Measurements from ENCODE around the gene TPCN2. TPM values are rescaled to one million over a fixed set of nuclear protein-coding genes. Genes with fewer than 3 reads are reported as not detected.

Gene TPCN2
- total RNA-seq, 1 donor from 2014 or later, result 9.5 TPM

DNA sequence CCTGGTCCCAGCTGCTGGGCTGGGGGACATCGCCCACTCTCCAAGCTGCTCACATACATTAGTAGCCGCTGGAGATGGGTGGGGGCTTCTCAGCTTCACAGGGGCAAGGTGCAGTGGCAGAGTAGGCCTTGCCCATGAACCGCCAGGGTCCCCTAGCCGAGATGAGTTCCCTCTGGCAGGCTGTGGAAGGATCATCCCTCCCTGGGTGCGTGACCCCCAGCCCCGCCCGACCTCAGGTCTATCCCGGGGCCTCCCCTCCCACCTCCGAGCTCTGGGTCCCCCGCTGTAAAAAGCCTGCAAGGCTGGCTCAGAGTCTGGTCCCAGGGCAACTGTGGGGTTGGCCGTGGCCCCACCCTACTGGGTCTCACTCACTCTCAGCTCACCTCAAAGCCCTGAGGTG lies 15.3 kb upstream of the TPCN2 start:
- Histone ChIP-seq H3K4me3 (ENCODE audit: insufficient read depth, low read depth, low read length) (no peak overlapping the region), H3K79me2 (ENCODE audit: insufficient read depth, low read length) (no peaks in the 10 kb centered on the region), H3K9me3 (ENCODE audit: insufficient read depth, low read depth, low read length) (no peaks in the 10 kb centered on the region), H2AFZ (ENCODE audit: low read depth, low read length) (no peak overlapping the region), H4K20me1 (ENCODE audit: insufficient read depth, low read length) (no peaks in the 10 kb centered on the region), H3K36me3 (ENCODE audit: insufficient read depth, low read length) (no peaks in the 10 kb centered on the region), H3K27me3 (ENCODE audit: insufficient read depth, low read length) (no peaks in the 10 kb centered on the region), H3K27ac (ENCODE audit: low read depth, low read length) (no peak overlapping the region), H3K4me1 (ENCODE audit: insufficient read depth, low read length) (peaks cover 6% of the 10 kb centered on the region), H3K9ac (ENCODE audit: low read length) (no peak overlapping the region), H3K4me2 (ENCODE audit: low read length) (no peak overlapping the region)
- Mint-ChIP-seq H3K4me3 (ENCODE audit: unreplicated experiment) (no peak overlapping the region), H3K36me3 (ENCODE audit: low read depth, unreplicated experiment) (no peaks in the 10 kb centered on the region), H3K4me1 (ENCODE audit: low read depth, unreplicated experiment) (peaks cover 3% of the 10 kb centered on the region), H3K27me3 (ENCODE audit: low read depth, unreplicated experiment) (peaks cover 24% of the 10 kb centered on the region), H3K27ac (ENCODE audit: unreplicated experiment) (no peak overlapping the region), H3K9me3 (ENCODE audit: unreplicated experiment) (no peaks in the 10 kb centered on the region)
- no peak for TF ChIP-seq EZH2 (IDR thresholded peaks at IDR 0.05; ENCODE audit: insufficient read depth, low read length)
- TF ChIP-seq, protein P1, sequence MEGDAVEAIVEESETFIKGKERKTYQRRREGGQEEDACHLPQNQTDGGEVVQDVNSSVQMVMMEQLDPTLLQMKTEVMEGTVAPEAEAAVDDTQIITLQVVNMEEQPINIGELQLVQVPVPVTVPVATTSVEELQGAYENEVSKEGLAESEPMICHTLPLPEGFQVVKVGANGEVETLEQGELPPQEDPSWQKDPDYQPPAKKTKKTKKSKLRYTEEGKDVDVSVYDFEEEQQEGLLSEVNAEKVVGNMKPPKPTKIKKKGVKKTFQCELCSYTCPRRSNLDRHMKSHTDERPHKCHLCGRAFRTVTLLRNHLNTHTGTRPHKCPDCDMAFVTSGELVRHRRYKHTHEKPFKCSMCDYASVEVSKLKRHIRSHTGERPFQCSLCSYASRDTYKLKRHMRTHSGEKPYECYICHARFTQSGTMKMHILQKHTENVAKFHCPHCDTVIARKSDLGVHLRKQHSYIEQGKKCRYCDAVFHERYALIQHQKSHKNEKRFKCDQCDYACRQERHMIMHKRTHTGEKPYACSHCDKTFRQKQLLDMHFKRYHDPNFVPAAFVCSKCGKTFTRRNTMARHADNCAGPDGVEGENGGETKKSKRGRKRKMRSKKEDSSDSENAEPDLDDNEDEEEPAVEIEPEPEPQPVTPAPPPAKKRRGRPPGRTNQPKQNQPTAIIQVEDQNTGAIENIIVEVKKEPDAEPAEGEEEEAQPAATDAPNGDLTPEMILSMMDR (IDR thresholded peaks at IDR 0.05; ENCODE audit: insufficient read depth, low read depth, low read length), result no peak
- FAIRE-seq (no peak), DNase-seq (ENCODE audit: low read depth) (no peak)

- Mint-ChIP-seq H3K27me3 (ENCODE audit: low read depth, unreplicated experiment) (peaks cover 24% of the 10 kb centered on the region), H3K4me1 (ENCODE audit: low read depth, unreplicated experiment) (peaks cover 3% of the 10 kb centered on the region), H3K36me3 (ENCODE audit: low read depth, unreplicated experiment) (no peaks in the 10 kb centered on the region), H3K27ac (ENCODE audit: unreplicated experiment) (no peak overlapping the region), H3K9me3 (ENCODE audit: unreplicated experiment) (no peaks in the 10 kb centered on the region), H3K4me3 (ENCODE audit: unreplicated experiment) (no peak overlapping the region)
- DNase-seq (ENCODE audit: low read depth) (no peak), FAIRE-seq (no peak)
- no peak for TF ChIP-seq EZH2 (IDR thresholded peaks at IDR 0.05; ENCODE audit: insufficient read depth, low read length)
- TF ChIP-seq, protein P1 (IDR thresholded peaks at IDR 0.05; ENCODE audit: insufficient read depth, low read depth, low read length), result no peak
- Histone ChIP-seq H3K4me3 (ENCODE audit: insufficient read depth, low read depth, low read length) (no peak overlapping the region), H3K9me3 (ENCODE audit: insufficient read depth, low read depth, low read length) (no peaks in the 10 kb centered on the region), H3K36me3 (ENCODE audit: insufficient read depth, low read length) (no peaks in the 10 kb centered on the region), H3K27me3 (ENCODE audit: insufficient read depth, low read length) (no peaks in the 10 kb centered on the region), H3K4me2 (ENCODE audit: low read length) (no peak overlapping the region), H2AFZ (ENCODE audit: low read depth, low read length) (no peak overlapping the region), H4K20me1 (ENCODE audit: insufficient read depth, low read length) (no peaks in the 10 kb centered on the region), H3K4me1 (ENCODE audit: insufficient read depth, low read length) (peaks cover 6% of the 10 kb centered on the region), H3K79me2 (ENCODE audit: insufficient read depth, low read length) (no peaks in the 10 kb centered on the region), H3K9ac (ENCODE audit: low read length) (no peak overlapping the region), H3K27ac (ENCODE audit: low read depth, low read length) (no peak overlapping the region)
Observed at GRCh38 chr11:69034123-69034867, 14.4 kb upstream of the TPCN2 start.
